A673 (cell line): ENCODE data around the gene TGM1. TPM values are rescaled to one million over a fixed set of nuclear protein-coding genes. Genes with fewer than 3 reads are reported as not detected.

Source experiments
- BruUV-seq: library from RNA; stranded (reverse); fragments of 400-500 nt; replicated peaks from 2 replicates; lab custom pipeline; 2021; lab: Mats Ljungman, UMichigan
- CTCF ChIA-PET: fragments of 300-600 bp; sonication (Branson Sonifier 250); formaldehyde crosslinking; loops from one replicate; lab custom pipeline; 2022; ENCODE audit warnings: antibody characterized with exemption; lab: Charles Lee
- POLR2A ChIA-PET: fragments of 300-600 bp; sonication (Branson Sonifier 250); formaldehyde crosslinking; loops from one replicate; lab custom pipeline; 2022; ENCODE audit warnings: antibody characterized with exemption; ENCODE audit not compliant: low non-redundant PET; lab: Charles Lee
- DNase-seq: peaks from one replicate; pipeline ENCODE4 v3.0.0-alpha.2; 2015; ENCODE audit warnings: low spot score
- H3K27ac ChIP-seq: fragments of 200-600 bp; sonication (generic); 2 replicates; pipeline ENCODE4 v1.5.1; 2016; ENCODE audit warnings: mixed run types, low read depth, mild to moderate bottlenecking, mixed read lengths, antibody characterized with exemption, low read length; ENCODE audit not compliant: poor library complexity, severe bottlenecking
- H3K27me3 ChIP-seq: fragments of 200-600 bp; sonication (generic); replicated peaks from 2 replicates; pipeline ENCODE4 v1.6.1; 2017; ENCODE audit warnings: mixed run types, low read depth, mild to moderate bottlenecking, mixed read lengths, antibody characterized with exemption, low read length; ENCODE audit not compliant: insufficient read depth, poor library complexity
- H3K36me3 ChIP-seq: fragments of 200-600 bp; sonication (generic); 2 replicates; pipeline ENCODE4 v1.6.1; 2016; ENCODE audit warnings: mixed run types, mild to moderate bottlenecking, mixed read lengths, antibody characterized with exemption, low read length; ENCODE audit not compliant: insufficient read depth, poor library complexity, severe bottlenecking
- H3K4me1 ChIP-seq: fragments of 200-600 bp; sonication (generic); 2 replicates; pipeline ENCODE4 v1.6.1; 2017; ENCODE audit warnings: mixed run types, mild to moderate bottlenecking, mixed read lengths, antibody characterized with exemption, low read length; ENCODE audit not compliant: insufficient read depth, poor library complexity, severe bottlenecking
- H3K4me3 ChIP-seq: fragments of 200-600 bp; sonication (generic); 2 replicates; pipeline ENCODE4 v1.5.1; 2016; ENCODE audit warnings: low read depth, mixed run types, mild to moderate bottlenecking, mixed read lengths, low read length; ENCODE audit not compliant: poor library complexity, severe bottlenecking
- H3K9me3 ChIP-seq: fragments of 200-600 bp; sonication (generic); 2 replicates; pipeline ENCODE4 v1.6.1; 2016; ENCODE audit warnings: mixed run types, low read depth, mild to moderate bottlenecking, mixed read lengths, antibody characterized with exemption, low read length; ENCODE audit not compliant: poor library complexity, severe bottlenecking
- EZH2 ChIP-seq: fragments of 200-600 bp; sonication (generic); IDR thresholded peaks from 2 replicates; pipeline ENCODE4 v1.6.1; 2017; ENCODE audit warnings: borderline replicate concordance, low read depth, mild to moderate bottlenecking, mixed read lengths, antibody characterized with exemption, low read length; ENCODE audit not compliant: poor library complexity, severe bottlenecking
- intact Hi-C: fragments of 100-400 bp; cut with micrococcal nuclease; formaldehyde crosslinking; loops from one replicate; pipeline ENCODE4 v1.10.0; 2022; ENCODE audit not compliant: unreplicated experiment
- total RNA-seq: library from RNA; stranded (reverse); gene quantifications from 2 replicates; pipeline ENCODE4 v1.2.3, GENCODE V29; 2021
- TF ChIP-seq, protein P1 (sequence below): fragments of 300-800, 200-600 bp; sonication (generic); conservative IDR thresholded peaks from 2 replicates; pipeline ENCODE4 v1.5.1; 2017; ENCODE audit warnings: low read depth, mild to moderate bottlenecking, antibody characterized with exemption, low read length, moderate library complexity, mixed read lengths

The TGM1 gene
- total RNA-seq, 1 experiment from 2014 or later, result 1.5 TPM

DNA sequence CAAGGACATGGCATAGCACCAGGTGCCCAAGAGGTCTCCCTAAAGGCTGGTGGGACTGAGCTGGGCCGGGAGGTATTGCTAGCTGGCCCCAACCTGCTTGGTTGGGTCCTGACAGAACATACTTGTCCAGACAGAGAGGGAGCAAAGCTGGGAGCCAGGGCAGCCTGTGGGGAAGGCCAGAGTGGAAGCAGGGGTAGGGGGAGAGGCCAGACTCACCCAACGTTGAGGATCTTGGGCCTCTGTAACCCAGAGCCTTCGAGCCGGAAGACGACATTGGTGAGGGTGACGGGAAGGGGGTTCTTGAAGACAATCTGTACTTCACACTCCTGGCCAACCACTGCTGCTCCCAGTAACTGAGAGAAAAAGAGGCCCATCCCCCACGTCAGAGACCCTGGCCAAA is 9.0 kb downstream of the TGM1 start:
- ChIA-PET CTCF (no interaction called here), POLR2A (no interaction called here)
- no peaks in the 10 kb centered on the region for H3K27me3 ChIP-seq
- H3K4me3 ChIP-seq, result no peak overlapping the region
- DNase-seq, result no peak
- TF ChIP-seq EZH2, result no peak
- TF ChIP-seq, protein P1, sequence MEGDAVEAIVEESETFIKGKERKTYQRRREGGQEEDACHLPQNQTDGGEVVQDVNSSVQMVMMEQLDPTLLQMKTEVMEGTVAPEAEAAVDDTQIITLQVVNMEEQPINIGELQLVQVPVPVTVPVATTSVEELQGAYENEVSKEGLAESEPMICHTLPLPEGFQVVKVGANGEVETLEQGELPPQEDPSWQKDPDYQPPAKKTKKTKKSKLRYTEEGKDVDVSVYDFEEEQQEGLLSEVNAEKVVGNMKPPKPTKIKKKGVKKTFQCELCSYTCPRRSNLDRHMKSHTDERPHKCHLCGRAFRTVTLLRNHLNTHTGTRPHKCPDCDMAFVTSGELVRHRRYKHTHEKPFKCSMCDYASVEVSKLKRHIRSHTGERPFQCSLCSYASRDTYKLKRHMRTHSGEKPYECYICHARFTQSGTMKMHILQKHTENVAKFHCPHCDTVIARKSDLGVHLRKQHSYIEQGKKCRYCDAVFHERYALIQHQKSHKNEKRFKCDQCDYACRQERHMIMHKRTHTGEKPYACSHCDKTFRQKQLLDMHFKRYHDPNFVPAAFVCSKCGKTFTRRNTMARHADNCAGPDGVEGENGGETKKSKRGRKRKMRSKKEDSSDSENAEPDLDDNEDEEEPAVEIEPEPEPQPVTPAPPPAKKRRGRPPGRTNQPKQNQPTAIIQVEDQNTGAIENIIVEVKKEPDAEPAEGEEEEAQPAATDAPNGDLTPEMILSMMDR, result no peak
- no TSS peak for BruUV-seq
- no peaks in the 10 kb centered on the region for H3K4me1 ChIP-seq
- H3K9me3 ChIP-seq, result no peaks in the 10 kb centered on the region
- no peak overlapping the region for H3K27ac ChIP-seq
- intact Hi-C loops, result no loop called here
- no peaks in the 10 kb centered on the region for H3K36me3 ChIP-seq

DNA sequence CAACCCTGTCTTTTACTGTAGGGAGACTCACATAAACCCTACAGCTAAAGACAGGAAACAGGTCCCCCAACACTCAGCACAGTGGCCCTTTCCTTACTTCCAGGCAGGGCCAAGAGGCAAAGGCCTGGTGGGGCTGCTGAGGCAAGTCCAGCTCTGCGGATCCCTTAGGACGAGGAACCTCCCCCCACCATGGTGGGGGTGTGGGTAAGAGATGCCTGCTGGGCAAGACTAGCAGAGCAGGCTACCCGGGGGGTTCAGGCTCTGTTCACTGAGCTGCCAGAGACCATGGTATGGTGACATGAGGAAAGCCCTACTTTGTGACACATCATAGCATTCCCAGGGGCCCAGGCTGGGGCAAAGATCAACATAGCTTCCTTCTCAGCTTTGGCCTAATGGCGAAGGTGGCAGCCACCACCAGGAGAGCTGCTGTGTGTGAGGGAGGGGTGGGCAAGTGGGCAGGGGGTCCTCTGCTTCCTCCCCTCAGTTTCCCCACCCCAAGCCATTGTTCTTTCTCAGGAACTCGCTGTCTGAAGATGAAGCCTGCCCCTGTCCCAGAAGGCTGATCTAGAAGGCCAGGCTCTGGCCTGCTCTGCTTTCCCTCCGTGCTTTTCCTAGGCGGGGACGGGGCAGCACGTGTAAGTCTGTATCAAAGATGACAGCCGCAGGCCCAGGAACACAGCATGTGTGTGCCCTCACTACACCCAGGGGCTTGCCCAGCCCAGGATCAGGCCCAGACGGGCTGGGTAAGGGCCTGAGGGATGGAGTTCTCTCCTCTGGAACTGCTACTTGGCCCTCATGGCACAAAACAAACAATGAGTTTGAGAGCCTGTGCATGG is 10.5 kb downstream of the TGM1 start:
- Histone ChIP-seq H3K36me3 (no peaks in the 10 kb centered on the region), H3K9me3 (no peaks in the 10 kb centered on the region), H3K4me3 (no peak overlapping the region), H3K27ac (no peak overlapping the region), H3K27me3 (no peaks in the 10 kb centered on the region), H3K4me1 (no peaks in the 10 kb centered on the region)
- CTCF ChIA-PET, result no interaction called here
- no peak for DNase-seq
- POLR2A ChIA-PET, result no interaction called here
- no peak for TF ChIP-seq EZH2
- TF ChIP-seq, protein P1, result no peak
- intact Hi-C loops, result no loop called here
- no TSS peak for BruUV-seq

DNA sequence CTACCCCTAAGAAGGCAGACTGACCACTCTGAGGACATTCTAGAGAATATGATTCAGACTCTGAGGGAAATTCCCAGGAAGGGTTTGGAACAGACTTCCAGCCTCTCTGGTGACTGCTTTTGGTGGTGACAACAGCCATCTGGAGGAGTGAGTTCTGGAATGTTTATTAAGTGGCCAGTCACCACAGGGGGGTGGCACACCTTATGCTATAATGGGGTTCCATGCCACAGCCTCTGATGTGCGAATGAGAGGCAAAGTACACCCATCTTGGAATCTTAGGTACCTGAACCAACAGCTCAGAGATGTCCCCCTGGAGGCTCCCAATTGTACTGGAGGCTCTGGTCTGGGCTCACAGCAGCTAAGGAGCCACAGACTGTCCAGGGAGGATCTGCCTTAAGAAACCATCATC is 11.1 kb downstream of the TGM1 start:
- Histone ChIP-seq H3K27me3 (no peaks in the 10 kb centered on the region), H3K27ac (no peak overlapping the region), H3K4me3 (no peak overlapping the region), H3K36me3 (no peaks in the 10 kb centered on the region), H3K9me3 (no peaks in the 10 kb centered on the region), H3K4me1 (no peaks in the 10 kb centered on the region)
- ChIA-PET POLR2A (no interaction called here), CTCF (no interaction called here)
- DNase-seq, result no peak
- TF ChIP-seq, protein P1, result no peak
- no peak for TF ChIP-seq EZH2
- BruUV-seq, result no TSS peak
- intact Hi-C loops, result no loop called here
